ENCODE results near the gene PPT2.

The PPT2 gene

DNA sequence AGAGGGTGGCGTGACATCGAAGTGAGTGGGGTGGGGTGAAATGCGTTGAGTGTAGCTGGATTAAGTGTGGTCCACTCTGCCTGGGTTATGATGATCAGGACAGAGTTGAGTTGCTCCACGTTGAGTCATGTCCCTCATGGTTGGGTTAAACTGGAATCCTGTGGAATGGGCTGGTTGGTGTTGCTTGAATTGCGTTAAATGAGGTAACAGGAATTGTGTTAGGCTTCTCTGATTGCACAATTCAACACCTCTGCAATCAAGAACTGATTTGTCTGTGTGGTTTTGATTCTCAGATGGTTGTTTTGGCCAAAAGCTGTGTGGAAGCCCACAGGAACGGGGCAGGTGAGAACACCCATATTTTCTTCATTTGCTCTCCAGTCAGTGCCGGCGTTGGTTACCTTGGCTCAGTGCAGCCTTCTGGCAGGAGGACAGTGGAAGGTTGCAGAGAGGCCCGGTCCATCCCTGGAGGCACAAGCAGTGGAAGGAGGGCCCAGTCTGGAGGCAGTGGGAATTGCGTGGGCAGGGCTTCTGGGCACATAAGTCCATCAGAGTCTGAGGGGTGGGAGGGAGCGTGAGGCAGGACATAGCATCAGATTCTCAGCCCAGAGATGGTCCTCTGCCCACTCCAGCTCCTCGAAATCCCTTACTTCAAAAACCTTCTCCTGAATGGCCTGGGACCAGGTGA is 58.3 kb downstream of the PPT2 start:
- DNase-seq: no peak

Data from fibroblast of skin of scalp (primary cell).